ENCODE results near the gene POU2F3. TPM values are rescaled to one million over a fixed set of nuclear protein-coding genes. Genes with fewer than 3 reads are reported as not detected.

POU2F3 gene
- total and polyA plus RNA-seq, 2 of the 4 experiments (the other 2 are of a cell fraction) = under 0.01 to 0.09 TPM

DNA sequence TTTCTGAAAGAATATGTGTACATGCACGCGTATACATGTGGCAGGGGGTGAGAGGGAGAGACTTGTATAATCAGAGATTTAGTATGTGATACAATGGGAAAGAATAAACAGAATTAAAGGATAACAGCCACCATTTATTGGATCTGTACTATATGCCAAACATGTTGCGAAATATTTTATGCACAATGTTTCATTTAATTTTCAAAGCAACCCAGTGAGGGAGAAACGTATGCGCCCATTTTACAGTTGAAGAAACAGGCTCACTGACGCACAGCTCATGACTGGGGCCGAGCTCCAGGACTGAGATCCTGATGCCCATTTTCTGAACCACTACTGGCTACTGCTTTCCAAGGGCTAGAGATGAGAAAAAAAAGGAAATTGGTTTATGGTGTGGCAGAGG lies 32.4 kb upstream of the POU2F3 start:
- Histone ChIP-seq H2BK20ac (ENCODE audit: low read depth, low read length) (no peak overlapping the region), H4K5ac (ENCODE audit: low read depth, low read length) (no peak overlapping the region), H3K79me1 (ENCODE audit: low read depth in 1 of 2, low read length in 2 of 2) (peaks cover 3 to 19% of the 10 kb centered on the region in 2 experiments; a peak in 3 of 4 replicates), H4K20me1 (ENCODE audit: insufficient read depth, low read length) (no peaks in the 10 kb centered on the region), H3K14ac (replicated peaks; ENCODE audit: low read depth, low read length) (no peak overlapping the region), H4K91ac (ENCODE audit: insufficient read depth, low read depth, low read length) (no peak overlapping the region), H3K4me2 (ENCODE audit: low read depth, low read length) (no peak overlapping the region), H3K4ac (ENCODE audit: low read depth, low read length) (no peak overlapping the region), H2AK9ac (replicated peaks; ENCODE audit: low read depth, low read length, poor library complexity) (peak overlapping the region; percentile 15), H3K4me3 (ENCODE audit: insufficient read depth, low read depth, low read length) (no peak overlapping the region), H3K18ac (ENCODE audit: low read depth, low read length) (no peak overlapping the region), H2BK120ac (ENCODE audit: low read depth, low read length) (no peak overlapping the region), H3K9me1 (ENCODE audit: insufficient read depth, low read length) (peaks cover 13% of the 10 kb centered on the region), H3K27ac (ENCODE audit: insufficient read depth, low read length) (no peak overlapping the region), H3K4me1 (ENCODE audit: control insufficient read depth, insufficient read depth, low read length) (peaks cover 9% of the 10 kb centered on the region), H3K56ac (ENCODE audit: extremely low read depth, insufficient read depth, low read length) (no peak overlapping the region), H3K36me3 (ENCODE audit: control insufficient read depth, insufficient read depth, low read length) (no peaks in the 10 kb centered on the region), H2AK5ac (ENCODE audit: low read depth, low read length) (0 out of 2 replicates have a peak overlapping the region, but pooled peaks have one; percentile 45), H2AFZ (replicated peaks; ENCODE audit: low read length, poor library complexity) (peak overlapping the region; percentile 71), H3K9me3 (ENCODE audit: control insufficient read depth, insufficient read depth, low read length) (no peaks in the 10 kb centered on the region), H2BK15ac (ENCODE audit: low read depth, low read length) (no peak overlapping the region), H4K8ac (ENCODE audit: low read depth in 2 of 2, low read length in 2 of 2) (no peak overlapping the region), H2BK5ac (ENCODE audit: low read depth, low read length, poor library complexity, severe bottlenecking) (no peak overlapping the region), H3K27me3 (ENCODE audit: control insufficient read depth, insufficient read depth, low read length) (no peaks in the 10 kb centered on the region), H3K9ac (ENCODE audit: low read depth, low read length) (no peak overlapping the region), H3K23ac (ENCODE audit: low read depth, low read length) (no peak overlapping the region)
- ChIA-PET POLR2A (ENCODE audit: unreplicated experiment) (no interaction called here), CTCF (no interaction called here)
- intact Hi-C loops (cut with micrococcal nuclease) = no loop called here
- BruUV-seq (replicated peaks) = no TSS peak
- in situ Hi-C loops (cut with MboI; ENCODE audit: low sequenced_read_pairs) = no loop called here
- dilution Hi-C loops (cut with HindIII; ENCODE audit: low sequenced_read_pairs, unreplicated experiment) = no loop called here
- WGBS, 2 experiments (ENCODE audit: extremely low coverage in 2 of 2, insufficient read length in 1 of 2) = 76% methylated on average over 4 of the region's 7 CpGs; no CpG with 5 or more reads in 1 of the 2 experiments
- TF ChIP-seq MXI1 (IDR thresholded peaks at IDR 0.05; ENCODE audit: borderline replicate concordance, low read depth, low read length) (no peak), CEBPB (IDR thresholded peaks at IDR 0.05; ENCODE audit: low read depth, low read length) (peak; percentile 87)
- DNase-seq (no peak), ATAC-seq (ENCODE audit: low read depth) (no peak)
